GM18499 (cell line): ENCODE data around the gene SELENOV.

Source experiments
- ATAC-seq: cut with Tn5 transposase; IDR thresholded peaks from one replicate; pipeline ENCODE4 v1.9.1; 2021; ENCODE audit warnings: moderate number of reproducible peaks; ENCODE audit not compliant: insufficient read depth, unreplicated experiment

SELENOV gene

DNA sequence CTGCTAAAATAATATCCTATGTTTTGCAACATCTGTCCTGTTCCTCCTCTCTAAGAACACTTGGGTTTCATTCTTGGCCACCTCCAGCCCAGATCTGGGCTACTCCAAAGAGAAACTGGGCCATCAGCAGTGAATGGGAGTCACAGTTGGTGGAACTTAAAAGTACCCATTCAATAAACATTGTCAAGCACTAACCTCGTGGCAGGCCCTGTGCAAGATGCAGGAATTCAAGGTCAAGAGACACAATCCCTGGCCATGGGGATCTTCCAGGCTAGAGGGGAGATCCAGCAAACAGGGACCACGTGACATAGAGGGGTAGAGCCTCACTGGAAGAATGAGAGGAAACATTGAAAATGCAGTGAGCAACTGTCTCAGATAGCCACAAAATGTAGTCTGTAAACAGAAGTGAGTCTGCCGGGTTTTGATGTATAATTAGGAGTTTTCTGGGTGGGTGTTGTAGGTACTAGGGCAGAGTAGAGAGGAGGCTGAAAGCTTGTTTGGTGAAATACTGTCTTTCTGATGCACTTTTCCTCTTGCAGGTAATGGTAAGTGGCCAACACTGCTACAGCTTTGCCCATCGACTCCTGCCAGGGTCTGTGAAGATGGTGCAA lies 39.9 kb downstream of the SELENOV start:
- ATAC-seq, result no peak

DNA sequence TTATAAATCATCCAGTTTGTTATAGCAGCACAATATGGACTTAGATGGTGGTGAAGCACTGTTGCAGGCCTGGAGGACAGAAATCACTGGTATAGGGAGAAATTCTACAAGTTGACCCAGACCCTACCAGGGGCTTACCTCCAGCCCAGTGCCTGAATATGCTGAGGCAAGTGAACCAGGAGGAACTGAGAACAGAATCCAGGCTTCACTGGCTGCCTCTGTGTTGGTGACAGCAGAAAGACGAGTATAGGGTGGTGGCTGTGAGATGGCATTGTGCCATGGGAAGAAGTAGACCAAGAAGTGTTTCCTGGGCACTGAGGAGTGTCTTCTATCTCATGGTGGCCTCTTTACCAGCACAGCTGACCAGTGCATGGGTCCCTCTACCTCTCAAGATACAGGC lies 40.9 kb downstream of the SELENOV start:
- ATAC-seq, result no peak

DNA sequence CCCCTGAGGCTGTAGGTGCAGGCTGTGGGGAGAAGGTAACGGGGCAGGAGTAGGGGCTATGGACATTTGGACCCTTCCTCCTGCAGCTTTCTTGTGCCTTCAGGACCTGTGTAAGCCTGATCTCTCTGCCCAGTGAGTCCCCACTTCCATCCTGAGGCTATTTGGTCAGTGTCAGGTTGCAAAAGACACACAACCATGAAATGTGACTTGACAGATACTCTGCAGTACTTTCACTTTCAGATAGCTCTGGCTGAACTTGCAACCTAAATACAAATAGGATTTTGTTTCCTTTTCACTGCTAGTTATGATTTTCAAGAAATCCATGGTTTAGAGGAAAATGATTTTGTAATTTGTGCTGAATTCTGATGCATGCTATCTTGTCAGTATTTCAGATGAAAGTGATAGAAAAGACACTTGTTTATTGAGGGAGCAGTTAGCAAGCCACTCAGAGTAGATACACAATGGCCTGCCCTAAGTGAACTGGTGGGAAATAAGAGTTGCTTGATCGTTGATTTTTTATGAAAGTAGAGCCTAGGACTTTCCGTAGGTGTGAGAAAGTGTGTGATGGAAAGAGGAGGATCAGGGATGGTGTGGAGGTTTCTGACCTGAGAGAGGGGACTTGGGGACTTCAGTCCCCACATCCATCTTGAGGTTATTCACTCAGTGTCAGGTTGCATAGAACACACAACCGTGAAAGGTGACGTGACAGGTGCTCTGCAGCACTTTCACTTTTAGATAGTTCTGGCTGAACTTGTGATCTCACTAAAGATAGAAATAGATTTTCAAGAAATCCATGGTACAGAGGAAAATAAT lies 43.1 kb downstream of the SELENOV start:
- no peak for ATAC-seq

DNA sequence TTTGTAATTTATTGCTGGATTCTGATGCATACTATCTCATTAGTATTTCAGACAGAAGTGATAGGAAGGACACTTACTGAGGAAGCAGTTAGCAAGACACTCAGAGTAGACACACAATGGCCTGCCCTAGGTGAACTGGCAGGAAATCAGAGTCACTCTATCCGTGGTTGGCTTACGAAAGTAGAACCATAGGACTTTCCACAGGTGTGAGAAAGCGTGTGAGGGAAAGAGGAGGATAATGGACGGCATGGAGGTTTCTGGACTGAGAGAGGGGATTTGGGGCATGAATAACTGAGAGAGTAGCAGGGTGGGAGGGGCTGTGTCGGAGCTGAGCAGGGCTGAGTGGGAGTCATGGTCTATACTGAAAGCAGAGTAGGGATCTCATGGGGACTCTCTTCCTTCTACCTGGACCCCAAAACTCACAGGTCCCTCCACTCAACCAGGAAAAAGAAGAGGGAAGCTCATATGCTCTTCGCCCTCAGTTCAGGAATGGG lies 43.7 kb downstream of the SELENOV start:
- no peak for ATAC-seq

DNA sequence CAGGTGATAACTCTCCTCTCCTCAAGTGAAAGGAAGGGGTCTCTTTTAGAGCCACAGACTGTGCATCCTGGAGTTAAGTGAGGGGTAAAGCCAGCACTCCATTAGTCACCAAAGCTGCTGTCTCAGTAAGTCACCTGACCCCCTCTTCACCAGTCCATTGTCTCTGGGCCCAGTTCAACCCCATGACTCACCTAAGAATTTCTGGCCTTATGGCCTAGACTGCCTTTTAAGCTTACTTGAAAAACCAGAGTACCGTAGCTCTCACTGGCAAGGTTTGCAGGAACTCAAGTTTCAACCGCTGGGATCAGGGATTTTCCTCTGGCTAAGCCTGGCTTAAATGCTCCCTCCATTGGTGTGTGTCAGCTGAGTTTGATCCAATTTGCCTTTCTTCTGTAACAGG lies 48.5 kb downstream of the SELENOV start:
- ATAC-seq, result no peak

DNA sequence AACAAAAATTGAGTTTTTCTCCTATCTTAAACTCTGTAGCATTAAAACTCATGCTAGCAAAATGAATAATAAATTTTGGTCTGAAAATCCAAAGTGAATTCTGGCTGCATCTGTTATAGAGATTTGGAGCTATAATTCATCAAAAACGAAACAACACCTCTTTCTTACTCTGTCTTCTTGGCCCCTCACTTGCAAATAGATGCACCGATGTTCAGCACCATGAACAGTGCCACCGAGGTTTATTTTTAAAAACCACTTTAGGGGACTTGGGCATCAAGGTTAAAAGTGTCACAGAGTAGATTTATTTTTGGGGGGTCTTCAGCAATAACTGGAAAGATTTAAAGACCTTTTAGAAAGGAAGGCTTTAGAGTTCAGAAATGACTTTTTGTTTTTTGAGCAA lies 51.1 kb downstream of the SELENOV start:
- no peak for ATAC-seq

DNA sequence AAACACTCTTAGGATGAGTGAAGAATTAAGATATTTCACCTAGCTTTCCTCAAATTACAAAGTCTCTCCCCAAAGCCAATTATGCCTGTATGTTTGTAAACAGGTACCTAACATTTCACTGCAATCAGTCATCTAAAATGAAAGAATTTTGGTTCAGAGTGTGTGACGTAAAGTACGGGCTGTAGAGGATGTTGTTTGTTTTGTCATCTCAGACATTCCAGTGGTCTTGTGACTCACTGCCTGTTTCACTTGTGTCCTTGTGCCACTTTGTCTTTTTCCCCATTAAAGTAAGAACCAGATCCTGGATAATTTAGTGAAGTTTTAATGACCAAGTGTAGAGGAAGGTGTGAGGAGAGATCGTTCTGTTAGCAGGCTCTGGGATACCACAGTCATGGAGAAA lies 53.7 kb downstream of the SELENOV start:
- no peak for ATAC-seq
